Gastroesophageal sphincter (tissue), 3 donors: ENCODE results near the gene CARS2.

Experiments used
- CTCF ChIP-seq, 4 experiments: fragments of 200-600 bp in 2 of 4; fragments of 450-650 bp in 2 of 4; sonication (generic) in 1 of 4; IDR thresholded peaks; one replicate each; pipeline ENCODE4 v1.5.1; 2017 to 2019; ENCODE audit warnings: antibody characterized with exemption in 4 of 4, mild to moderate bottlenecking in 2 of 4, moderate library complexity in 2 of 4
- POLR2AphosphoS5 ChIP-seq: sonication (generic); formaldehyde crosslinking; IDR thresholded peaks from one replicate; pipeline ENCODE4 v1.6.1; 2017; ENCODE audit warnings: antibody characterized with exemption

- TF ChIP-seq CTCF (IDR thresholded peaks at IDR 0.05) (no peak), POLR2AphosphoS5 (no peak)
Measured at GRCh38 chr13:110684388-110685056, 21.4 kb downstream of the CARS2 start.
